KOPT-K1 (cell line): Measurements from ENCODE around the gene PDGFB.

ENCODE experiments used
- H3K27ac ChIP-seq: fragments of 200-600 bp; sonication (generic); 2 replicates; pipeline ENCODE4 v1.5.1; 2016; ENCODE audit warnings: antibody characterized with exemption, mild to moderate bottlenecking, low read depth, low read length; ENCODE audit not compliant: poor library complexity, severe bottlenecking
- H3K36me3 ChIP-seq: fragments of 200-600 bp; sonication (generic); 2 replicates; pipeline ENCODE4 v1.5.1; 2017; ENCODE audit warnings: antibody characterized with exemption, mild to moderate bottlenecking, low read length, moderate library complexity; ENCODE audit not compliant: insufficient read depth
- H3K9me3 ChIP-seq: fragments of 200-600 bp; sonication (generic); 2 replicates; pipeline ENCODE4 v1.5.1; 2017; ENCODE audit warnings: antibody characterized with exemption, low read length, mild to moderate bottlenecking; ENCODE audit not compliant: insufficient read depth, poor library complexity, severe bottlenecking

Gene PDGFB

DNA sequence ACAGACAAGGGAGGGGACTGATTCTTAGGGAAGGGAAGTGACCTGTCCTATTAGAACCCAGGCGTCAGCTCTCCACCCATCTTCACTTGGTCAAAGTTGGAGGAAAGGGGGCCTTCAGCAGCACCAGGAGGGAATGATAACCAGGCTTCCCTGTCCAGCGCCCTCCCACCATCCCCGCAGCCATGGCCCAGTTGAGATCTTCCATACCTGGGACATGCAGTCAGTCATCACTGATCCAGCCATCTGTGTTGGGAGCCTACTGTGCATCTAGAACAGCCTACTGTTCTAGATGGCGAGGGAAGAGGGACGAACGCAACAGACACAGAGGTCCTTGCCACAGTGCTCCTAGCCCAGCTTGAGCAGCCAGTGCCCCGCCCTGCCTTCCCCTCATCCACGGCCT lies 40.6 kb downstream of the PDGFB start:
- H3K27ac ChIP-seq, result no peak overlapping the region
- H3K9me3 ChIP-seq, result peaks cover 2% of the 10 kb centered on the region
- H3K36me3 ChIP-seq, result no peaks in the 10 kb centered on the region

- H3K9me3 ChIP-seq, result peaks cover 19% of the 10 kb centered on the region
- H3K36me3 ChIP-seq, result no peaks in the 10 kb centered on the region
- H3K27ac ChIP-seq, result no peak overlapping the region
Observed at GRCh38 chr22:39197578-39197977, 47.2 kb downstream of the PDGFB start.

DNA sequence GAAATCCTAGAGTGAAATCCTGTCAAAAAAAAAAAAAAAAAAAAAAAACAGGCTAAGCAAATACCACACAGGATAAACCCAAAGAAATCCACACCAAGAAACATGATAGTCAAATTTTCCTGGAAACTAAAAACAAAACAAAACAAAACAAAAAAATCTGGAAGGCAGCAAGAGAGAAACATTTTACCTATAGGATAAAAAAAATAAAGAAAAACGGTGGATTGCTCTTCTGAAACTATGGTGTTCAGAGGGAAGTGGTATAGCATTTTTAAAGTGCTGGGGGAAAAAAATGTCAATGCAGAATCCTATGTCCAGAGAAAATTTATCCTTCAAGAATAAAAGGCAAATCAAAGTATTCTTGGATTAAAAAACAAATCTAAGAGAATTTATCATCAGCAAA lies 50.7 kb downstream of the PDGFB start:
- H3K36me3 ChIP-seq, result no peaks in the 10 kb centered on the region
- no peak overlapping the region for H3K27ac ChIP-seq
- peaks cover 17% of the 10 kb centered on the region for H3K9me3 ChIP-seq

GRCh38 chr22:39188809-39189208 lies 56.0 kb downstream of the PDGFB start:
- H3K9me3 ChIP-seq, result peaks cover 9% of the 10 kb centered on the region
- no peaks in the 10 kb centered on the region for H3K36me3 ChIP-seq
- no peak overlapping the region for H3K27ac ChIP-seq

- peaks cover 8% of the 10 kb centered on the region for H3K9me3 ChIP-seq
- no peak overlapping the region for H3K27ac ChIP-seq
Observed at GRCh38 chr22:39185601-39186012, 59.2 kb downstream of the PDGFB start.

GRCh38 chr22:39184586-39185577 lies 59.9 kb downstream of the PDGFB start:
- Histone ChIP-seq H3K36me3 (no peaks in the 10 kb centered on the region), H3K27ac (no peak overlapping the region), H3K9me3 (peaks cover 8% of the 10 kb centered on the region)

More at GRCh38 chr22:39185601-39186012, 59.2 kb downstream of the PDGFB start:
- H3K36me3 ChIP-seq, result no peaks in the 10 kb centered on the region

- no peaks in the 10 kb centered on the region for H3K36me3 ChIP-seq
- H3K9me3 ChIP-seq, result peaks cover 8% of the 10 kb centered on the region
- no peak overlapping the region for H3K27ac ChIP-seq
Observed at GRCh38 chr22:39183991-39184585, 60.7 kb downstream of the PDGFB start.

DNA sequence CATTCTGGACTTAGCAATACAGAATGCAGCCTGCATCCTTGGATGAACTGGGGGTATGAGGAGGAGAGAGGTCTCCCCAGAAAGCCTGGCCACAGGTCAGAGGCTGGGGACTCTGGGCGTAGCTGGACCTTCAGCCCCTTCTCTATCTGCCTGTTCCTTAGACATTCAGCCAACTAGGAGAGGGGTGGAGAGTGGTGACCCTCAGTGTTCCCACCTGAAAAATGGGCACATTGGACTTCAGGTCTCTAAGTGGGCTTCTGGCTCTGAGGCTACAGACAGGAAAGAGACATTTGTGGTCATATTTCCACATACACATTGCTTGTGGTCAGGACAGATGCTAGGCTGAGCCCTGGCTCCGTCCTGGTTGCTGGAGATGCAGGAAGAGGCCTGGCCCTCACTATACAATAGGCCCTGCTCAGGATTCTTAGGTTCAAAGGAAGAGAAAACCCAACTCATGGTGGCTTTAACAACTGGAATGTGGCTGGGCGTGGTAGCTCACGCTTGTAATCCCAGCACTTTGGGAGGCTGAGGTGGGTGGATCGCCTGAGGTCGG lies 62.2 kb downstream of the PDGFB start:
- no peaks in the 10 kb centered on the region for H3K36me3 ChIP-seq
- H3K9me3 ChIP-seq, result peaks cover 8% of the 10 kb centered on the region
- no peak overlapping the region for H3K27ac ChIP-seq

DNA sequence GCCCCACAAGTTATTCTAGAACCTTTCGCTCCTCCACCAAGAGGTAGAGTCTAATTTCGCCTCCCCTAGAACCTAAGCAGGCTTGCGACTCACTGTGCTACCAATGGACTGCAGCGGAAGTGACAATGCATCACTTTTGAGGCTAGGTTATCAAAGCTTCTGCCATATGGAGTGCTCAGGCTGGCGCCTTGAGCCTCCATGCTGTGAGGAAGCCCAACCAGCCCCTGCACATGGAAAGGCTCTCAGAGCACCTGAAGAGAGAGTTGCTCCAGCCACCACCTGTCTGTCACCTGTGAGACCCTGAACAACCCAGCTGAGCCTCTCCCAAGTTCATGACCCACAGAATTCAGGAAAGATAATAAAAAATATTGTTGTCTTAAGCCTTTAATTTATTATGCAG lies 63.0 kb downstream of the PDGFB start:
- H3K27ac ChIP-seq, result no peak overlapping the region
- H3K9me3 ChIP-seq, result peaks cover 5% of the 10 kb centered on the region
- H3K36me3 ChIP-seq, result no peaks in the 10 kb centered on the region

GRCh38 chr22:39181356-39181755 lies 63.4 kb downstream of the PDGFB start:
- Histone ChIP-seq H3K9me3 (peaks cover under 1% of the 10 kb centered on the region), H3K27ac (no peak overlapping the region), H3K36me3 (no peaks in the 10 kb centered on the region)

- Histone ChIP-seq H3K9me3 (no peaks in the 10 kb centered on the region), H3K36me3 (no peaks in the 10 kb centered on the region), H3K27ac (no peak overlapping the region)
Observed at GRCh38 chr22:39179841-39180335, 64.9 kb downstream of the PDGFB start.

DNA sequence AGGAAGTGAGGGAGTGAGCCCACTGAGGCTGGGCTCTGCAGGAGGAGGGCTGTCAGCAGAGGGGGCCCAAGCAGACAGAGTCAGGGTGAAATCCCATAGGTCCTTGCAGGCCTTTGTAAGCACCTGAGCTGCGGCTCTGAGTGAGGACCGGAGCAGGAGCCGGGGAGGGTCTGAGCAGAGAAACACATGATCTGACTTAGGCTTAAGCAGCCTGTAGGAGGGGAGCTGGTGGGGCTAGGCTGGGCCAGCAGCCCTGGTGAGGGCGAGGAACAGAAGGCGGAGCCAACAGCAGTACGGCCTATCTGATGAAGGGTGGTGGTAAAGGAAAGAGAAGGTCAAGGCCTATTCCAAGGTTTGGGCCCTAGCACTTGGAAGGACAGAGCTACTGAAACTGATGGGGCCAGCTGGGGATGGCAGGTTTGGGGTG lies 65.4 kb downstream of the PDGFB start:
- no peaks in the 10 kb centered on the region for H3K36me3 ChIP-seq
- no peak overlapping the region for H3K27ac ChIP-seq

GRCh38 chr22:39178206-39179111 lies 66.3 kb downstream of the PDGFB start:
- H3K36me3 ChIP-seq, result no peaks in the 10 kb centered on the region
- no peak overlapping the region for H3K27ac ChIP-seq
- no peaks in the 10 kb centered on the region for H3K9me3 ChIP-seq

More for the DNA sequence above, 65.4 kb downstream of the PDGFB start:
- no peaks in the 10 kb centered on the region for H3K9me3 ChIP-seq

DNA sequence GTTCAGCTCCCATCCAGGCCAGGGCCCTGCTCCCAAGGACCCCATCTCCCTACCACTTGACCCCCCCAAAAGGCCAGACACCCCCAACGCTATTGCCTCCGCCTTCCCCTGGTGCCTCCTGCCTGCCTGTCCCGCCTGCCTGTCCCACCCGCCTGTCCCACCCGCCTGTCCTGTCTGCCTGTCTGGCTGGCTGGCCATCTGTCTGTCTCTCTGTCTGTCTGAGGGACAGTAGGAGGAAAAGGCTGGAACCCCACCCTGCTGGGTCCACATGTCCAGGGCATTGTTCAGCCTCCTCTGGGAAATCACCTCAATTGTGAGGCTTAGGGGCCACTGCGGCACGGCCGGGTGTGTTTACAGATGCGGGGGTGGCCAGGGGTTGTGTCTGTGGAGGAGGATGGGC lies 67.0 kb downstream of the PDGFB start:
- H3K9me3 ChIP-seq, result no peaks in the 10 kb centered on the region
- no peaks in the 10 kb centered on the region for H3K36me3 ChIP-seq
- H3K27ac ChIP-seq, result no peak overlapping the region
